Epithelial cell of esophagus (primary cell): ENCODE measurements around the gene CHD5.
"Not testable (repeated sequence)": the region's sequence is repeated elsewhere in the genome, so short reads cannot be mapped to it uniquely, and the experiment has no call there.

Source experiments
- DNase-seq: peaks from one replicate; pipeline ENCODE4 v3.0.0; 2010; ENCODE audit warnings: low read depth
- H3K4me3 ChIP-seq: 2 replicates; pipeline ENCODE4 v1.5.1; 2011; ENCODE audit warnings: mild to moderate bottlenecking, low read length, control low read depth
- CTCF ChIP-seq: IDR thresholded peaks from 2 replicates; pipeline ENCODE4 v1.5.1; 2011; ENCODE audit warnings: low read depth, mild to moderate bottlenecking, low read length, control low read depth, inconsistent platforms; ENCODE audit not compliant: insufficient read depth; ENCODE audit errors: missing control alignments

Gene CHD5

DNA sequence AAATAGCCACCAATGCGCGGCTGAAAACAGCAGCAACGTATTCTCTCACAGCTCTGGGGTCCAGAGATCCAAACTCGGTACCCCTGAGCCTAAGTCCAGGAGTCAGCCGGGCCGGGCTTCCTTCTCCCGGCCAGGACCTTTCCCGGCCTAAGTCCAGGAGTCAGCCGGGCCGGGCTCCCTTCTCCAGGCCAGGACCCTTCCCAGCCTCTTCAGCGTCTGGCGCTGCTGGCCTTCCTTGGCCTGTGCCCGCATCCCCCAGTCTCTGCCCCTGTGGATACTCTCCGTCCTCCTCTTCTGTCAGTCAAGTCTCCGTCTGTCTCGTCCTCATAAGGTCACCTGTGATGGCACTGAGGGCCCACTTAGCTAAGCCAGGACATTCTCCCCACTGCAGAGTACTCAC is 102.2 kb downstream of the CHD5 start:
- H3K4me3 ChIP-seq: no peak overlapping the region
- TF ChIP-seq CTCF: no peak
- DNase-seq: no peak

- DNase-seq: no peak
- no peak for TF ChIP-seq CTCF
- no peak overlapping the region for H3K4me3 ChIP-seq
These were observed 102.6 kb downstream of the CHD5 start for GRCh38 chr1:6077506-6077905.

DNA sequence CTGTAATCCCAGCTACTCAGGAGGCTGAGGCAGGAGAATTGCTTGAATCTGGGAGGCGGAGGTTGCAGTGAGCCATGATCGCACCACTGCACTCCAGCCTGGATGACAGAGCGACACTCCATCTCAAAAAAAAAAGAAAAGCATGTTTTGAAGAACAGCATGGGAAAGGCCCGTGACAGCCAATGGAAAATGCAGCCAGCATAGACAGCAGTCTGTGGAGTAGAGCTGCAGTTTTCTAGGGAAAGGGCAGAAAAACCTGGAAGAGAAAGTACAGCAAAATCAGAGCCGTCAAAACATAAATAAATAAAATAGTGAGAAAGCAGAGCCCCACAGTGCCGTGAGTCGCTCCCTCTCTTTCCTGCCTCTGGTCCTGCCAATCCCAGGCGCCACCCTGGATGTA is 103.1 kb downstream of the CHD5 start:
- not testable (repeated sequence) for H3K4me3 ChIP-seq, DNase-seq

DNA sequence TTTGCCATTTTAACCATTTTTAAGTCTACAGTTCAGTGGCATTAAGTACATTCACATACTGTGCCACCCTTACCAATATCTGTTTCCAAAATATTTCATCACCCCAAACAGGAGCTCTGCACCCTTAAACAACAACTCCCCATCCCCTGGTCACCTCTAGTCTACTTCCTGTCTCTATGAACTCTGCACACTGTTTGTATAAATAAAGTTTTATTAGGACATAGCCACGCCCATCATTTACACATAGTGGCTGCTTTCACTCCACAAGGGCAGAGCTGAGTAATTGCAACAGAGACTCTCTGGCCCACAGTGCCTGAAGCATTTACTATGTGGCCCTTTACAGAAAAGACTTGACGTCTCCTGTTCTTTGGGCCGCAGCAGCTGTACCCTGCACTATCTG is 104.4 kb downstream of the CHD5 start:
- TF ChIP-seq CTCF: no peak
- DNase-seq: peak; percentile 8

GRCh38 chr1:6074192-6074901 is 105.8 kb downstream of the CHD5 start:
- TF ChIP-seq CTCF: no peak
- H3K4me3 ChIP-seq: no peak overlapping the region
- peak; percentile 69 for DNase-seq

More for the DNA sequence above, 104.4 kb downstream of the CHD5 start:
- no peak overlapping the region for H3K4me3 ChIP-seq

GRCh38 chr1:6073480-6074053 is 106.6 kb downstream of the CHD5 start:
- no peak for TF ChIP-seq CTCF
- DNase-seq: no peak
- H3K4me3 ChIP-seq: no peak overlapping the region

- no peak overlapping the region for H3K4me3 ChIP-seq
- DNase-seq: no peak
- TF ChIP-seq CTCF: no peak
These were observed 107.2 kb downstream of the CHD5 start for GRCh38 chr1:6072774-6073479.
